OCI-LY7 (cell line): ENCODE data around the gene TMCC2.

Experiments used
- CTCF ChIP-seq: fragments of 200-600 bp; sonication (generic); conservative IDR thresholded peaks from 2 replicates; pipeline ENCODE4 v1.5.1; 2014; ENCODE audit warnings: mild to moderate bottlenecking, antibody characterized with exemption, low read length, moderate library complexity, mixed read lengths
- EZH2phosphoT487 ChIP-seq: fragments of 200-600 bp; sonication (generic); IDR thresholded peaks from 2 replicates; pipeline ENCODE4 v1.6.1; 2018; ENCODE audit warnings: low read depth, borderline replicate concordance, mild to moderate bottlenecking, mixed run types, antibody characterized with exemption, low read length, moderate library complexity, mixed read lengths

DNA sequence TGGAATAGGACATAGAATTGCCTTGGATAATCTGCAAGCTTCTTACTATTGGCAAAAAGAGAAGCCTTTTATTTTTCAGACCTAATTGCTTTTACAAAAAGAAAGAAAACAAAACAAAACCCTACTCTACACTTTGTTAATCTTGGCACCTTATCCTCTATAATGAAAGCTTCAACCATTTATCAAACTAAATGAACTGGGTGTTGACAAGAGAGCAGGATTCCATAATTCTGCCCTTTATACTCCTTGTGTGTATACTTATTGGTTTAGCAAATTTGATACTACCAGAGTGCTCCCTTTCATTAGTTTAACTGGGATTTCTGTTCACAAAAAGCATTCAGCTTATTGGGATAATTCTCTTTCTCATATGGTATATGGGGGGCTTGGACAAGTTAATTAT lies 3.0 kb upstream of the TMCC2 start:
- no peak for TF ChIP-seq CTCF
- TF ChIP-seq EZH2phosphoT487, result no peak
